ENCODE data around the gene FCN1. TPM values are rescaled to one million over a fixed set of nuclear protein-coding genes. Genes with fewer than 3 reads are reported as not detected.
A peak's percentile ranks its signal among the peaks of the same experiment; 100 is the strongest.

FCN1 gene
- total and polyA plus RNA-seq, 9 of the 15 experiments (the other 6 are each of a cell fraction or from before 2014, with no cell fraction given): not detected

- H4K20me1 ChIP-seq (replicated peaks; ENCODE audit: control insufficient read depth, insufficient read depth, low read length): peaks cover 15% of the 10 kb centered on the region; the same call in 1 of the 2 replicates
- ChIA-PET POLR2A (no interaction called here), CTCF (ENCODE audit: low intra/inter-chr PET ratio) (no interaction called here)
- H3K79me2 ChIP-seq (ENCODE audit: control insufficient read depth, insufficient read depth, low read length): no peaks in the 10 kb centered on the region
- in situ Hi-C loops (cut with MboI) (no loop called here), intact Hi-C loops (cut with micrococcal nuclease) (no loop called here)
- WGBS (ENCODE audit: insufficient coverage, low coverage, missing lambda C conversion rate): 5% methylated on average over 25 of the region's 27 CpGs
- no peak overlapping the region for H3K4me3 ChIP-seq
- H3K9ac ChIP-seq (ENCODE audit: insufficient read depth in 1 of 2, low read depth in 2 of 2, low read length in 2 of 2): no peak overlapping the region; a peak in 1 of 4 replicates
- ATAC-seq (no peak), FAIRE-seq (no peak), DNase-seq (ENCODE audit: extremely low read depth in 1 of 4, low spot score in 3 of 4) (no peak)
- no peaks in the 10 kb centered on the region for H3K36me3 ChIP-seq (ENCODE audit: control insufficient read depth, insufficient read depth, low read length)
- no peaks in the 10 kb centered on the region for H3K9me1 ChIP-seq (ENCODE audit: control insufficient read depth, insufficient read depth, low read length)
- no peaks in the 10 kb centered on the region for H3K4me1 ChIP-seq (replicated peaks in 1 of 2; ENCODE audit: control insufficient read depth in 2 of 2, insufficient read depth in 2 of 2, low read length in 2 of 2)
- no peaks in the 10 kb centered on the region for H3K9me3 ChIP-seq (replicated peaks; ENCODE audit: control insufficient read depth, insufficient read depth, low read depth, low read length)
- H3K4me2 ChIP-seq (ENCODE audit: insufficient read depth, low read length): no peak overlapping the region
- peaks cover 6 to 85% of the 10 kb centered on the region in 2 experiments; a peak in 4 of 5 replicates for H3K27me3 ChIP-seq (ENCODE audit: control insufficient read depth in 2 of 2, insufficient read depth in 2 of 2, low read length in 2 of 2)
- no peak overlapping the region for H2AFZ ChIP-seq (ENCODE audit: low read depth, low read length)
- H3K27ac ChIP-seq (ENCODE audit: extremely low read depth, low read depth, low read length): no peak overlapping the region
- BruUV-seq (replicated peaks): no TSS peak
- no peak for TF ChIP-seq SMARCC2 (IDR thresholded peaks at IDR 0.05; ENCODE audit: low read depth)
- no peak for TF ChIP-seq ZBTB33 (CRISPR knock-in tag; IDR thresholded peaks at IDR 0.05)
- TF ChIP-seq NKRF (IDR thresholded peaks at IDR 0.05; ENCODE audit: borderline replicate concordance): no peak
- no peak for TF ChIP-seq PKNOX1 (IDR thresholded peaks at IDR 0.05)
- TF ChIP-seq PTRF (tag; IDR thresholded peaks at IDR 0.05): no peak
- no peak for TF ChIP-seq PTTG1 (tag; IDR thresholded peaks at IDR 0.05; ENCODE audit: low read depth)
- no peak for TF ChIP-seq ZNF584 (CRISPR knock-in tag; IDR thresholded peaks at IDR 0.05; ENCODE audit: low read depth)
- TF ChIP-seq ZFP36 (IDR thresholded peaks at IDR 0.05; ENCODE audit: low read depth, low read length, partially characterized antibody): peak; percentile 34
These were observed 22.8 kb upstream of the FCN1 start for GRCh38 chr9:134940236-134941208.
